GM19372 (cell line): Measurements from ENCODE around the gene MYL10.

Experiments
- ATAC-seq: cut with Tn5 transposase; IDR thresholded peaks from one replicate; pipeline ENCODE4 v1.9.1; 2021; ENCODE audit warnings: mild to moderate bottlenecking, low read depth, moderate library complexity; ENCODE audit not compliant: unreplicated experiment

Gene MYL10

DNA sequence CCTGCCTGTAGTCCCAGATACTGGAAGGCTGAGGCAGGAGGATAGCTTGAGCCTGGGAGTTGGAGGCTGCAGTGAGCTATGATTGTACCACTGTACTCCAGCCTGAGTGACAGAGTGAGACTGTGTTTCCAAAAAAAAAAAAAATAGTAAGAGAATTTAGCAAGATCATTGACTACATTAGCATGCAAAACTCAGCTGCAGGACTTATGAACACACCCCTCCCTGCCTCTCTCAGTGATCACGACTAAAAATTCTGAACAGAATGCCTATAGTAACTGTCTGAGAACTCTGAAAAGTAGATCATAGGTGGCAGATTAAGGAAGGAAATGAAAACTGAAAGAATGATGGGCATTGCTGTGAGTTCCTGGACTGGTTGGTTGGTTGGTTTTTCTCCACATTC, 50.5 kb downstream of the MYL10 start:
- ATAC-seq, result no peak

DNA sequence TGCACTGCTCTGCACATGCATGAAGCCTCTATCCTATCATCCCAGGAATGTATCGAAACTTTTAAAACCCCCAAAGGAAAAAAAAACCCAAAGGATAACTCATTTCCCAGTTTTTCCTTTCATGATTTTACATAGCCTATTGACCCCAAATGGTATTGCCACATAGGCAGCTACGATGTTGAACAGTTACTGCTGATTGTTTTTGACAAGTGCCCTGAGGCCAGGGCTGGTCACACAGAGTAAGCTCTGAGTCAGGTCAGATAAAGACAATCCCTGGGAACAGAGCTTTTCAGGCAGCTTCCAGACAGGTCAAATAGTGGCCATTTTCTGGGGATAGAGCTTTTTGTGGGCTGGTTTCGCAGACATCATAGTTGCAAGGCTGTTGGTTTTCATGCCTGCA, 52.1 kb downstream of the MYL10 start:
- ATAC-seq, result no peak

DNA sequence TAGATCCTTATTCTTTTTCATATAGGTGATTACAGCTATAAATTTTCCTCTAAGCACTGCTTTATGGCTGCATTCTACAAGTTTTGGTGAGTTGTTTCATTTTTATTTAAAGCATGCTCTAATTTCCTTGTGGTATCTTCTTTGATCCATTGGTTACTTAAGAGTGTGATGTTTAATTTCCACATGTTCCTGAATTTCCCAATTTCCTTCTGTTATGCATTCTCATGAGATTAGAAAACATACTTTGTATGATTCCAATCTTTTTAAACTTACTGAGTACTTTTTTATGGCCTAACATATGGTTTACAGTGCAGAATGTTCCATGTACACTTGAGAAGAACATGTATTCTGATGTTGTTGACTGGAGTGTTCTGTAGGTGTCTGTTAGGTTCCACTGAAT, 53.4 kb downstream of the MYL10 start:
- ATAC-seq, result no peak

DNA sequence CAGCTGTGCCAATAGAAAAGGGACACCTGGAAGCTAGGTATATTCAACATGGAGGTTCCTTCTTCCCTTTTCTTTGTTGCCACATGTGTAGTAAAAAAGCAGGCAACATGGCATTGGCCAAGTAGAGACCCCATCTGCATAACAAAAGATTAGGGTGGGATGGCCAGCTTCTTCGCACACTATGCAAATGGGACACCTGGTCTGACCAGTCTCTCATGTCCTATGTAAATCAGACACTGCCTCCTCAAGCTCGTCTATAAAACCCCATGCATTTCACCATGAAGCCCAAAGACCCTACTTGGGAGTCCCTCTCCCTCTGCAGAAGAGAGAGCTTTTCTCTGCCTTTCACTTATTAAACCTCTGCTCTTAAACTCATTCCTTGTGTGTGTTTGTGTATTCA, 53.9 kb downstream of the MYL10 start:
- ATAC-seq, result no peak

DNA sequence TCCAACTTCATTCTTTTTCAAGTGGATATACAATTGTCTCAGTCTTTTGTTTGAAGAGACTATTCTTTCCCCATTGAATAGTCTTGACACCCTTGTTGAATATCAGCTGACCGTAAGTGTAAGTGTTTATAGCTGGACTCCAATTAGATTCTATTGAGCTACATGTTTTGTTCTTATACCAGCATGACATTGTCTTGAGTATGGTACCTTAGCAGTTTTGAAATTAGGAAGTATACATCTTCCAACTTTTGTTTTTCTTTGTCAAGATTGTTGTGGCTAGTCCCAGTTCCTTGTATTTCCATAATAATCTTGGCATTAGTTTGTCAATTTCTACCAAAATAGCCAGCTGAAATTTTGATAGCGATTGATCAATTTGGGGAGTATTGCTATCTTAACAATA, 56.9 kb downstream of the MYL10 start:
- ATAC-seq, result no peak

DNA sequence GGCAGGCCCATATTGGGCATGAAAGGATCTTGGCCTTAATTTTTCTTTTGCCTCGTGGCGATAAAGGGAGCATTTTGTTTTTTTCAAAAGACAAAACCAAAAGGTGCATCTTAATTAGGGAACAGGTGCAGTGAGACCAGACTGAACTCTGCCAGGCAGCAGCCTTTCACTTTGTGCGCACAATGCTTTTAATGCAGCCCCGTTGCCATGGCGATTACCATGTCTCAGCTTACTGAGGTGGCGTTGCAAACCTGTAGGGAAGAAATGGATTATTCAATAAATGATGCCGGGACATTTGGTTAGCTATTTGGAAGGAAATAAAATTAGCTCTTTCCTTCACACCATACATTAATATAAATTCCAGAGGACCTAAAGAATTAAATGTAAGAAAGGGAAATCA, 61.9 kb downstream of the MYL10 start:
- no peak for ATAC-seq

DNA sequence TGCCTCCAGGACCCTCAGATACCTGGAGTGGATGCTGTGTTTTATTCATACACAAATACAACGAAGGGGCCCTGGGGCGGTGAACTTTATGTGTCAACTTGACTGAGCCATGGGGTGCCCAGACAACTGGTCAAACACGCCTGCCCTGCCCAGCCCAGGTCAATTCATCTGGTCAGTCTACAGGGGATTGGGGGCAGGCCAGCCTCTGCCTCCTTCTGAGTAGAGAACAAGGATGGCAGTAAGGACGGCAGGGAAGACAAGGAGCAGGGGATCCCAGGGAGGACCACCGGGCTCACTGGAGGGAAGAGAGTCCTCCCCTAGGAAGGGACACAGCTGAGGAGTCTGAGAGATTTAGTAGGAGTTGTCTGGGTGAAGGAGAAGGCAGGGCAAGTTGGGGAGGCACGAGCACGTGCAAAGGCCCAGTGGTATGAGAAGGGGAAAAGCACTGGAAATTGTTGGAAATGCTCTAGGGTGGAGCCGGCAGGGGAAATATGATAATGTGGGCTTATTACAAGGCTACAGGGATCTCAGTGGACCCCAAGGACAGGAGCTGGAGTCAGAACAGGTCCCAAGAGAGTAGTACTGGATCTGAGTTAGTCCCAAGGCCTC, 63.4 kb downstream of the MYL10 start:
- ATAC-seq, result no peak

DNA sequence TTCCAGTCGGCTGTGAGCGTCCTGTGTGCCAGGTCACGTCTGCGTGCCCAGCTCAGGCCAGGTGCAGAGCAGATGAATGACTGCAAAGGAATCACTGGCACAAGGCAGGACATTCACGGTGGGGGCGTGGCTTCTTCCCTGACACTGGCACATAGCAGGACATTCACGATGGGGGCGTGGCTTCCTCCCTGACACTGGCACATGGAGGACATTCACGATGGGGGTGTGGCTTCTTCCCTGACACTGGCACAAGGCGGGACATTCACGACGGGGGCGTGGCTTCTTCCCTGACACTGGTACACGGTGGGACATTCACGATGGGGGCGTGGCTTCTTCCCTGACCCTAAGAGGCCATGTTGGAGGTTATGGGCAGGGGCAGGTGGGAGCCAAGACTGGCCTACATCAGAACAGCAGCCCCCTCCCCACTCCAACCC, 64.3 kb downstream of the MYL10 start:
- ATAC-seq, result no peak

DNA sequence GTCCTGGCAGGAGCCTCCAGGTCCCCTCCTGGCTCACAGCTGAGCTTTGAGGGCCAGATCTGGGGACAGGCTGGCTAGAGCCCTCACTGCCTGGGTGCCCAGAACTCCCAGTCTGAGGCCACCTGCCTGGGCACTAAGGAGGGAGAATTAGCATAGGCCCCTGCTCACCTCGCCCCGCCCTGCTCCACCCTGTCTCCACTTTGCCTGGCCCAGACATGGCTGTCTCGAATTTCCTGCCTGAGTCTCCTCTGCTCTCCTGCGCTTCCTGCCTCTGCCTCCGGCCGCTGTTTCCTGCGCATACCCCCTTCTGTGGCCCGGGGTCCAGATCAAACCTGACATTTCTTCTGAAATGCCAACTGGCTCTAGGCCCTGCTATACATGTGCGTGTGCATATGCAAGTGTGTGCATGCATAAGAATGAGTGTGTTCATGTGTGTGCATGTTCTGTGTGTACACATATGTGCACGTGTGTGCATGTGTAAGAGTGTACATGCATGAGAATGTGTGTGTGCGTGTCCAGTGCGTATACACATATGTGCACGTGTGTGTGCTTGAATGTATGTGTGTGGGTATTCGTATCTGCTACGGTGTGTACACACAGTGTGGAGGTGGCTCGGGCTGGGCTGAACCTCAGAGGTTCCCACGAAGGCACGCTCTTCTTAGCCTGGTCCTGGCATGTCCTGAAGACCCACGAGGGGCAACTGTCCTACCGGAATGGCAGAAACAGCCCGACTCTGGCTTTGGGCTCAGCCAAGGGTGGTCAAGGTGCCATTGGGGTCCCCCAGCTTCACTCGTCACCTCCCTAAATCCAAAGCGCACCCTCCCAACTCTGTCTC, 64.9 kb downstream of the MYL10 start:
- ATAC-seq, result no peak
